ENCODE results near the gene RHBDL3. TPM values are rescaled to one million over a fixed set of nuclear protein-coding genes. Genes with fewer than 3 reads are reported as not detected.

The RHBDL3 gene, protein sequence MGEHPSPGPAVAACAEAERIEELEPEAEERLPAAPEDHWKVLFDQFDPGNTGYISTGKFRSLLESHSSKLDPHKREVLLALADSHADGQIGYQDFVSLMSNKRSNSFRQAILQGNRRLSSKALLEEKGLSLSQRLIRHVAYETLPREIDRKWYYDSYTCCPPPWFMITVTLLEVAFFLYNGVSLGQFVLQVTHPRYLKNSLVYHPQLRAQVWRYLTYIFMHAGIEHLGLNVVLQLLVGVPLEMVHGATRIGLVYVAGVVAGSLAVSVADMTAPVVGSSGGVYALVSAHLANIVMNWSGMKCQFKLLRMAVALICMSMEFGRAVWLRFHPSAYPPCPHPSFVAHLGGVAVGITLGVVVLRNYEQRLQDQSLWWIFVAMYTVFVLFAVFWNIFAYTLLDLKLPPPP
- not detected for polyA plus RNA-seq (ENCODE audit: low read depth in 6 of 6)

DNA sequence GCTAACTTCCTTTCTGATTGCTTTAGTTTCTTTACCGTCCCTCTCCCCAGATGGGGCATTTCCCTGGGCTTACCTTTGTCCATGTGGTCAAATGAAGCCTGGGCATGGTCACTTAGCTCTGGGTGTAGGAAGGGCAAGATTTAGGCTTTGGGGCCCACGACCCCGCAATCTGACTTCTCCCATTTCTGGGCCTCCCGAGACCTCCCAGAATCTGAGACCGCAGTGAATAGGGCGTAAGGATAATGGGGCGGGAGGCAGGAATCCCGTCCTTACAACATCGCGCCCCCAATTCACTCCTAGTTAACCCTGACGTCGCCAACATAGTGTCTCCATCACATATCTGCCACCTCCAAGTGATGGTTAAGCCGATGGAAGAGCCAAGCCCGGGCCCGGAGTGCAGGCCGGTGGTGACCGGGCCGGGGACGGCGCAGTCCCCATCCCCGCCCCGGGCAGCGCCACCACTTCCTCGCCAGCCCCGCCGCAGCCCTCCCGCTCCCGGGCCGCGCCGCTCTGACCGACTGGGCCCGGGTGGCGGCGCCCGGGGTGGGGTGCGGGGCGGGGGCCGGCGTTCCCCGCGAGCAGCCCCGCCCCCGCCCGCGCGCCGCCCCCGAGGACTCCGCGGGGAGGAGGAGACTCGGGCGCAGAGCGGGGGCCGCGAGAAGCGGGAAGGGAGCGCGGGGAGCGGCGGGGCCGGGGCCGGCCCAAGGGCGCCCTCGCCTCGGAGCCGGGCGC is at the start of gene RHBDL3:
RHBDL3 (plus strand) TSS at position 641 of the 732 bp plus-strand sequence. CDS start 358 bp downstream, outside the sequence.
- peaks cover 16 to 18% (median 16%) of the 10 kb centered on the region in 3 donors for H3K4me1 Mint-ChIP-seq
- DNase-seq = no peak
- H3K27me3 Mint-ChIP-seq = peaks cover 53 to 86% (median 84%) of the 10 kb centered on the region in 3 donors
- H3K27ac Mint-ChIP-seq = peak within 1 kb of the TSS in 2 of 6 donors; percentile 43 to 75
- no peaks in the 10 kb centered on the region for H3K36me3 Mint-ChIP-seq
- H3K4me3 Mint-ChIP-seq = peak within 1 kb of the TSS; percentile 78 to 92 (median 86)
- peak; percentile 26 to 35 for ATAC-seq (ENCODE audit: low read depth in 2 of 2)
- H3K9me3 Mint-ChIP-seq = no peaks in the 10 kb centered on the region

DNA sequence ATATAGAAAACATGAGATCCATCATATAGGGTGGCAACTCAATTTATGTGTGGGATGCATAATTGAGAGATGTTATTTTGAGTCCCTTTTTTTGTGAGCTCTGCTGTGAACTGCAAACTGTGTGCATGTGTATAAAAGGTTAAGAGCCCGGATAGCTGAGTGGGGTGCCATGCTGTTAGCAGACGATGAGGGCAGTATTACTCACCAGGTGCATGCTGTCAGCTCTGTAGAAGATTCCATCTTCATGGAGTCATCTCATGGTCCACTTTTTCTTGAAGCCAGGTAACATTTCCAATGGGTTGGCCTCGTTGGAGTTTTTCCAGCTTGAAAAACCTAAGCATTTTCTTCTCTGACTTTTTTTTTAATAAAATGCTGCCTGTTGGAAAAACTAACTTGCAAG is 43.0 kb upstream of the RHBDL3 start:
- Mint-ChIP-seq H3K27ac (no peak overlapping the region), H3K9me3 (no peaks in the 10 kb centered on the region), H3K4me1 (peaks cover 0 to 3% (median 0%) of the 10 kb centered on the region in 3 donors), H3K36me3 (peaks cover 0 to 6% of the 10 kb centered on the region in 2 donors), H3K27me3 (no peaks in the 10 kb centered on the region), H3K4me3 (no peak overlapping the region)
- DNase-seq = no peak
- ATAC-seq (ENCODE audit: low read depth in 2 of 2) = no peak

DNA sequence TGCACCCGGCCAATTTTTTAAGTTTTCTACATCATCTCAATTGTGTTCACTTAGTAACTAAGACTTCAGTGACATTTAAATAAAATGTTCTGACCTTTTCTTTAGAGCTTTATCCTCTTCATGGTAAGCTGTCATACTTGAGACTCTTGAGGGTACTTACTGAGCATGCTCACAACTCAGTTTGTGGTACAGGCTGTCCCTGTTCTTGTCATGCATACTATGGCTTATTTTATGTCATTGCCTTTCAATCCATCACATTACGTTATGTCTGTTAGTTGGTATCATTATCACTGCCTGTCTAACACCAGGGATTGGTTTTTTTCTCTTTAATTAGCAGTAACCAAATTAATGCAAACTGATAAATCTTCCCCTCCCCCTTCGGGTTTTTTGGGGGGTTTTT is 41.9 kb upstream of the RHBDL3 start:
- Mint-ChIP-seq H3K27me3 (no peaks in the 10 kb centered on the region), H3K9me3 (no peaks in the 10 kb centered on the region), H3K27ac (no peak overlapping the region), H3K4me1 (peaks cover 0 to 3% (median 0%) of the 10 kb centered on the region in 3 donors), H3K36me3 (peaks cover 0 to 6% of the 10 kb centered on the region in 2 donors), H3K4me3 (no peak overlapping the region)
- ATAC-seq (ENCODE audit: low read depth in 2 of 2) (no peak), DNase-seq (no peak)

DNA sequence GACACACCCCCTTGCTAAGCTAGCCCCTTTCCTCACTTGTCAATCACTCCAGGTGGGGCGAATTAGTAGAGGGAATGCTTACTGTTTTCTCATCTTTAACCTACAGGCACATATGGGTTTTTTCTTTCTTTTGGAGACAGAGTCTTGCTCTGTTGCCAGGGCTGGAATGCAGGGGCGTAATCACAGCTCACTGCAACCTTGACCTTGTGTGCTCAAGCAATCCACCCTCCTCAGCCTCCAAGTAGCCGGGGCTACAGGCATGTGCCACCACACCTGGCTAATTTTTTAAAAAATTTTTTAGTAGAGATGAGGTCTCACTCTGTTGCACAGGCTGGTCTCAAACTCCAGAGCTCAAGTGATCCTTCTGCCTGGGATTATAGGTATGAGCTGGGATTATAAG is 38.7 kb upstream of the RHBDL3 start:
- DNase-seq (no peak), ATAC-seq (ENCODE audit: low read depth in 2 of 2) (no peak)
- Mint-ChIP-seq H3K4me3 (no peak overlapping the region), H3K27me3 (no peaks in the 10 kb centered on the region), H3K9me3 (no peaks in the 10 kb centered on the region), H3K36me3 (peaks cover 0 to 6% of the 10 kb centered on the region in 2 donors), H3K27ac (no peak overlapping the region), H3K4me1 (no peaks in the 10 kb centered on the region)

DNA sequence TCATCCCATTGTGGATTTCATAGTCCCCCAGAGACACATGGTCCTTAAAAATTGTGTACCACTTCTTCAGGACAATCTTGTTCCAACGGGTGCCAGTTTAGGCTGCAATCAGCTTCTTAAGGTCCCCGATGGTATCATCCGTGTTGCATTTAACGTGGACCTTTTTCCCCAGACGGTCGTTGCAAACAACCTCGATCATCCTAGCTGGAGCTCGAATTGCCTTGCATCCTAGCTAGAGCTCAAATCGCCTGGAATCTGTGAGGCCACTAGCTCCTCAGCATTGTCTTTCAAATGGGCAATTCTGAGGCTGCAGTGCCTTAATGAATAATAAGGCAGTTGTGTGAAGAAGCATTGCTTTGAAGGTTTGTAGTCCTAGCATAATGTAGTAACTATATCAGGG is 37.7 kb upstream of the RHBDL3 start:
- Mint-ChIP-seq H3K36me3 (peaks cover 0 to 6% of the 10 kb centered on the region in 2 donors), H3K4me3 (no peak overlapping the region), H3K4me1 (no peaks in the 10 kb centered on the region), H3K27ac (no peak overlapping the region), H3K27me3 (no peaks in the 10 kb centered on the region), H3K9me3 (no peaks in the 10 kb centered on the region)
- ATAC-seq (ENCODE audit: low read depth in 2 of 2) (no peak), DNase-seq (no peak)

DNA sequence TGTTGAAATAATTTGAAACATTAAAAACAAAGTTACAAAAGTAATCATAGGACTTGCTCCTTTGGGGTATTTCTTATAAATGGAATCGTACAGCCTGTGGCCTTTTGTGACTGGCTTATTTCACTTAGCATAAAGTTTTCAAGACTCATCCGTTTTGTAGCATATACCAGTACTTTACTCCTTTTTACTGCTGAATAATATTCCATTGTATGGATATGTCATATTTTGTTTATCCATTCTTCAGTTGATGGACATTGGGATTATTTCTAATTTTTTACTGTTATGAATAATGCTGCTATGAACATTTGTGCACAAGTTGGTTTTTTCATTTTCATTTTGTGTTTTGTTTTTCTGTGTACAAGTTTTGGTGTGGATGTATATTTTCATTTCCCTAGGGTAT is 30.0 kb upstream of the RHBDL3 start:
- H3K27ac Mint-ChIP-seq = no peak overlapping the region
- H3K4me1 Mint-ChIP-seq = no peaks in the 10 kb centered on the region
- no peaks in the 10 kb centered on the region for H3K36me3 Mint-ChIP-seq
- no peak for DNase-seq
- H3K27me3 Mint-ChIP-seq = no peaks in the 10 kb centered on the region
- no peak for ATAC-seq (ENCODE audit: low read depth in 2 of 2)
- H3K9me3 Mint-ChIP-seq = peaks cover 0 to 2% (median 0%) of the 10 kb centered on the region in 7 donors
- H3K4me3 Mint-ChIP-seq = no peak overlapping the region

DNA sequence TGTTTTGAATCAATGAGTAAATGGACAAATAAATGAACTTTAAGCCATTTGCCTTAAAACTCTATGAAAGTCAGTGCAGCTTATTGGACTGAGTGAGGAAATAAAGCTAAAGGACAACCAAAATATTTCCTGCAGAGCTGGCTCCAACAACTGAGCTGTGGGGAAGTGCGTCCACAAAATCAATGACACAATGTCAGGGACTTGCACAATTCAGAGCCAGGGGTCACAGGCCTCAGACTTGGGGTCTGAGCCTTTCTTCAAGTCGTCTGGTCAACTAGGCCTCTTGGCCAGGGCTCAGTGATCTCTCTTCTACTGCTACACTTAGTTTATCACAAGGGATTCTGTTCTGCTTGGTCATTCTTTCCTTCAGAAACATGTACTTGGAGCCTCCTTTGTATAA is 26.2 kb upstream of the RHBDL3 start:
- ATAC-seq (ENCODE audit: low read depth in 2 of 2) = no peak
- Mint-ChIP-seq H3K4me1 (no peaks in the 10 kb centered on the region), H3K27ac (no peak overlapping the region), H3K9me3 (peaks cover 0 to 2% (median 0%) of the 10 kb centered on the region in 7 donors), H3K36me3 (no peaks in the 10 kb centered on the region), H3K4me3 (no peak overlapping the region), H3K27me3 (no peaks in the 10 kb centered on the region)
- DNase-seq = no peak

DNA sequence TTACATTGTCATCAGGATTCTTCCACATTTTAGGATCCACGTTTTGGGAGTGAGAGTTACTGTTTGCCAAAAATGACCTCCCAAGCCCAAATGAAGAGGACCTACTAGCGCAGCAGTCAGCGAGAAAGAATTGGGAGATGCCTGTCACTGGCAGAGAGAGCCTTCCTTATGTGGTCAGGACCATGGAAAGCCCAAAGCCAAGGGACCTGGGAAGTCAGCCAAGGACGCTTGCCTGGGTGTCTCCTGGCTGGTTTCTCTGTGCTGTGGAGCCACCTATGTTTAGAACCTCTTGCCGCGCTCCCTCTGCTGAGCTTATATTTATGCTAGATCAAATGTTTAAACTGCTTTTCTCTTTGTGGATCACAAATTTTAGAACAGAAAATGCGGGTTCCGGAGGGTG is 24.9 kb upstream of the RHBDL3 start:
- H3K4me3 Mint-ChIP-seq = no peak overlapping the region
- no peaks in the 10 kb centered on the region for H3K27me3 Mint-ChIP-seq
- DNase-seq (no peak), ATAC-seq (ENCODE audit: low read depth in 2 of 2) (no peak)
- H3K36me3 Mint-ChIP-seq = no peaks in the 10 kb centered on the region
- H3K4me1 Mint-ChIP-seq = no peaks in the 10 kb centered on the region
- peaks cover 0 to 2% (median 0%) of the 10 kb centered on the region in 7 donors for H3K9me3 Mint-ChIP-seq
- no peak overlapping the region for H3K27ac Mint-ChIP-seq

DNA sequence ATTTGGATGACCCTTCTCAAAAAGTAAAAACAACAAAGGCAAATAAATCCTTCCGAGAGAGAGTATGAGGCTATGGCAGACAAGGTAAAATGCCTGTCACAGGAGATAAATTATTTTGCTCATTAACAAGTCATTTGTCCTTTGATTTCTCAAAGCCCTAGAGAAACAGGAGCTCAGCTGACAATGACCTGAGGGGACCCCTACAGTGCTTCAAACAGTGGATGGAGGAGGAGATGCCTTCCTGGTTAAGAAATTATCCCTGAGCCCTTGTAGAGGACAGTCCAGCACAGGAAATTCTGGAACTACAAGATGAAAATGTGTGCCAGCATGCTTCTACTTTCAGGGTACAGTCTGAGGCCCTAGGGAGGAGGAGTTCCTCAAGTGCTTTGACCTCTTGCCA is 24.0 kb upstream of the RHBDL3 start:
- Mint-ChIP-seq H3K36me3 (no peaks in the 10 kb centered on the region), H3K4me3 (no peak overlapping the region), H3K27ac (no peak overlapping the region), H3K4me1 (no peaks in the 10 kb centered on the region), H3K27me3 (no peaks in the 10 kb centered on the region), H3K9me3 (peaks cover 0 to 2% (median 0%) of the 10 kb centered on the region in 7 donors)
- no peak for ATAC-seq (ENCODE audit: low read depth in 2 of 2)
- no peak for DNase-seq

DNA sequence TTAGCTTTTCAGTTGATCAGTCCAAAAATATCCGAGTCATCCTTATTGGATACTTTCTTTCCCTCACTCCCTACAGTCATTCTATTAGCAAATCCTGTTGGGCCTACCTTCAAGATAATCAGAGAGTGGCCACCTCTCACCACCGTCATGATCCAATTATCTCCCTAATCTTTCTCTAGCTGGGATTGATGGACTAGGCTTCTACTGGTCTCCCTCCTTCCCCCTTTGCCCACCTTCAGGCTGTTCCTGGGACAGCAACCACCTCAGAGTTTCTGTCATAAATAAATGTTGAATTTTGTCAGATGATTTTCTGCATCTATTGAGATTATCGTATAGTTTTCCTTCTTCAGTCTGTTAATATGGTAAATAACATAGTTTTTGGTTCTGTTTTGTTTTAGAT is 16.2 kb upstream of the RHBDL3 start:
- ATAC-seq (ENCODE audit: low read depth in 2 of 2) (no peak), DNase-seq (no peak)
- H3K4me1 Mint-ChIP-seq = no peaks in the 10 kb centered on the region
- no peak overlapping the region for H3K4me3 Mint-ChIP-seq
- H3K36me3 Mint-ChIP-seq = no peaks in the 10 kb centered on the region
- no peak overlapping the region for H3K27ac Mint-ChIP-seq
- H3K9me3 Mint-ChIP-seq = peaks cover 0 to 3% (median 0%) of the 10 kb centered on the region in 7 donors
- H3K27me3 Mint-ChIP-seq = peaks cover 0 to 5% (median 5%) of the 10 kb centered on the region in 3 donors

DNA sequence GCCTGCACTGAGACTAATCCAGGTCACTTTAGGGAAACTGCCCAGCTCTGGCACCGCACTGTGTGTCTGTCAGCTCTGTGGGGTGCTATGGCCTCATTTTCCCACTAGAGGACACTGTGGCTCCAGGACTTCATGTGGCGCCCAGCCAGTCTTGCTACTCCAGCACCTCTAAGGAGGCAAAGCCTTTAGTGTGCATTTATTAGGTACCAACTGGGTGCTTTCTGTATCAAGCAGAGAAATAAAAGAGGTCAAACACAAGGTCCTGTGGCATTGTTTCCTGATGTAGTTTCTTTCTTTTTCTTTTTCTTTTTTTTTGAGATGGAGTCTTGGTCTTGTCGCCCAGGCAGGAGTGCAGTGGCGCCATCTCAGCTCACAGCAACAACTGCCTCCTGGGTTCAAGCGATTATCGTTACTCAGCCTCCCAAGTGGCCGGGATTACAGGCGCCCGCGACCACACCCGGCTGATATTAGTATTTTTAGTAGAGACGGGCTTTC is 12.5 kb upstream of the RHBDL3 start:
- no peak overlapping the region for H3K27ac Mint-ChIP-seq
- H3K9me3 Mint-ChIP-seq = peaks cover 0 to 3% (median 0%) of the 10 kb centered on the region in 7 donors
- H3K4me1 Mint-ChIP-seq = no peaks in the 10 kb centered on the region
- peaks cover 5 to 28% (median 11%) of the 10 kb centered on the region in 3 donors for H3K27me3 Mint-ChIP-seq
- H3K36me3 Mint-ChIP-seq = no peaks in the 10 kb centered on the region
- ATAC-seq (ENCODE audit: low read depth in 2 of 2) = peak; percentile 83 to 94
- no peak overlapping the region for H3K4me3 Mint-ChIP-seq
- DNase-seq = peak; percentile 50

DNA sequence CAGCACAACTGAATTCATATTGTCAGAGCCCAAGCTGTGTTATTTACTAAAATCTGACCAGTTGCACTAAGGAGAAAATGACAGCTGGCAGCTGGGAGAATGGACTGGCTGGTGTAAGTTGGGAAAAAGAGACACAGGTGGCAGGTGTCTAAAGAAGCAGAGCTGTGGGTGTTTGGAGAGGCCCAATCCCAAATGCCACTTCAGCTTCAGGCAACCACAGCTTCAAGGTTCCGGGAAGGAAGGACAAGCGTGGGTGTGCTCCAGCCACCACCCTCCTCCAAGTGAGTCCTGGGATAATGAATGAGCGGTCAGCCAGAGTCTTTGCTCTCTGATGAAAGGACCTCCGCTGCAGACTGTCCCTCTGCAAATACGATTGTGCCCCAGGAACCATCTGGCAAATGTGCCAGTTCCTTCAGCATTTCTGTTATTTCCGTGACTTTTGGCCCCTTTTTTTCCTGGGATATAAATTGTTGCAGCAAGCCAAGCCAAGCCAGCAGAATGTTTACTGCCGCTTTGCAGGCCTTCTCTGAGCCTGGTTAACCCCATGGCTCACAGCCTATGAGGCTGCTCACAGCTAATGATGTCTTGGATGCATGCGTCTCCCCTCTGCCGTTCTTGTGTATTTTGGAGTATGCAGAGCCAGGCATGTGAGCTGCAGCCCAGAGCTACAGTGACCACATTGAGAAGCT is 9.5 kb upstream of the RHBDL3 start:
- Mint-ChIP-seq H3K36me3 (no peaks in the 10 kb centered on the region), H3K9me3 (peaks cover 0 to 3% (median 0%) of the 10 kb centered on the region in 7 donors), H3K27me3 (peaks cover 14 to 53% (median 24%) of the 10 kb centered on the region in 3 donors), H3K4me1 (no peaks in the 10 kb centered on the region), H3K27ac (no peak overlapping the region), H3K4me3 (no peak overlapping the region)
- no peak for ATAC-seq (ENCODE audit: low read depth in 2 of 2)
- no peak for DNase-seq

DNA sequence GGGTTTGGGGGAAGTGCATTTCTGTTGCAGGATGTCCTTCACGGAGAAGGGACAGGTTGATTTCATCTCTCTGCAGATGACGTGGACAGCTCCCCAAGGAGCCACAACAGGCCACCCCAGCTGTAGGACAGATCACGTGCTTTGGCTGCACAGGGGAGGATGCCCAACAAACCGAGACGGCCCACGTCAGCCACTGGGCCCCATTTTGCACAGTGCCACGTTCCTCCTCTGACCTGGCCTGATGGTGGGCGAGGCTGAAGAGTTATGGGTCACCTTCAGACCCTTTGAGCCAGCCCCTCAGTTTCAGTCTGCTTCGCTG is 9.0 kb upstream of the RHBDL3 start:
- no peak for DNase-seq
- Mint-ChIP-seq H3K27me3 (peaks cover 16 to 58% (median 29%) of the 10 kb centered on the region in 3 donors), H3K27ac (no peak overlapping the region), H3K36me3 (no peaks in the 10 kb centered on the region), H3K9me3 (peaks cover 0 to 3% (median 0%) of the 10 kb centered on the region in 7 donors), H3K4me3 (no peak overlapping the region), H3K4me1 (no peaks in the 10 kb centered on the region)
- ATAC-seq (ENCODE audit: low read depth in 2 of 2) = peak in 1 of 2 donors; percentile 38

Measured in naive B cell (primary cell).